Activated CD4-positive, alpha-beta T cell treated with anti-CD3 and anti-CD28 coated beads, Interleukin-2, amount 50 U/mL, for 4 hours (primary cell): Measurements from ENCODE around the gene CTSZ.
"Not testable (repeated sequence)": the region's sequence is repeated elsewhere in the genome, so short reads cannot be mapped to it uniquely, and the experiment has no call there.

Source experiments
- DNase-seq, 2 experiments: peaks; one replicate each; pipeline ENCODE4 v3.0.0-alpha.2; 2020

Gene CTSZ

GRCh38 chr20:59006864-59007664, at the start of gene CTSZ:
Gene CTSZ, minus strand, starts transcription at chr20:59007254. Its CDS starts 126 bp downstream, at chr20:59007128.
- peak in 1 of 2 experiments; percentile 21 for DNase-seq

- DNase-seq, result no peak
Observed at GRCh38 chr20:59055302-59055701, 48.2 kb upstream of the CTSZ start.

- no peak for DNase-seq
Observed at GRCh38 chr20:59051666-59052185, 44.7 kb upstream of the CTSZ start.

GRCh38 chr20:59050437-59050836, 43.4 kb upstream of the CTSZ start:
- DNase-seq, result no peak

- no peak for DNase-seq
Observed at GRCh38 chr20:59048681-59049030, 41.6 kb upstream of the CTSZ start.

GRCh38 chr20:59047938-59048680, 41.1 kb upstream of the CTSZ start:
- DNase-seq, result no peak

- DNase-seq, result no peak
Observed at GRCh38 chr20:59046862-59047261, 39.8 kb upstream of the CTSZ start.

- DNase-seq, result no peak
Observed at GRCh38 chr20:59044796-59045195, 37.7 kb upstream of the CTSZ start.

GRCh38 chr20:59044295-59044694, 37.2 kb upstream of the CTSZ start:
- no peak for DNase-seq

GRCh38 chr20:59043698-59044097, 36.6 kb upstream of the CTSZ start:
- no peak for DNase-seq

GRCh38 chr20:59042796-59043631, 36.0 kb upstream of the CTSZ start:
- DNase-seq, result peak; percentile 88 to 91

- no peak for DNase-seq
Observed at GRCh38 chr20:59042151-59042795, 35.2 kb upstream of the CTSZ start, which contains the start of gene PRELID3B. Gene PRELID3B, minus strand, starts transcription at chr20:59042786. Its CDS starts 56 bp downstream, at chr20:59042730.

- DNase-seq, result not testable (repeated sequence)
Observed at GRCh38 chr20:59041487-59041886, 34.4 kb upstream of the CTSZ start.

- no peak for DNase-seq
Observed at GRCh38 chr20:59040667-59041066, 33.6 kb upstream of the CTSZ start.

- no peak for DNase-seq
Observed at GRCh38 chr20:59039233-59039632, 32.2 kb upstream of the CTSZ start.

GRCh38 chr20:59037386-59037785, 30.3 kb upstream of the CTSZ start:
- DNase-seq, result no peak

- DNase-seq, result no peak
Observed at GRCh38 chr20:59035381-59035780, 28.3 kb upstream of the CTSZ start.

- DNase-seq, result no peak
Observed at GRCh38 chr20:59033616-59034165, 26.6 kb upstream of the CTSZ start.

GRCh38 chr20:59033093-59033492, 26.0 kb upstream of the CTSZ start:
- no peak for DNase-seq

GRCh38 chr20:59032713-59033059, 25.6 kb upstream of the CTSZ start:
- no peak for DNase-seq

GRCh38 chr20:59032023-59032712, 25.1 kb upstream of the CTSZ start, which contains the start of gene ATP5F1E:
Gene ATP5F1E, minus strand, starts transcription at chr20:59032335. Its CDS starts 84 bp downstream, at chr20:59032251.
- peak; percentile 95 to 96 for DNase-seq
